ENCODE data around the gene TTLL4.

Gene TTLL4

GRCh38 chr2:218698885-218699284 is 11.8 kb upstream of the TTLL4 start:
- Histone ChIP-seq H3K9me2 (ENCODE audit: low read depth, low read length) (no peaks in the 10 kb centered on the region), H3K79me2 (ENCODE audit: insufficient read depth, low read length) (no peaks in the 10 kb centered on the region), H3K4me3 (ENCODE audit: low read depth, low read length, poor library complexity, severe bottlenecking) (no peak overlapping the region), H3K9me3 (ENCODE audit: low read length) (no peaks in the 10 kb centered on the region), H3K27ac (ENCODE audit: low read depth, low read length, poor library complexity, severe bottlenecking) (no peak overlapping the region), H3K4me1 (ENCODE audit: insufficient read depth, low read length, severe bottlenecking) (no peaks in the 10 kb centered on the region), H3K4me2 (ENCODE audit: low read length) (no peak overlapping the region), H2AFZ (ENCODE audit: low read length) (no peak overlapping the region), H4K20me1 (ENCODE audit: insufficient read depth, low read length) (no peaks in the 10 kb centered on the region), H3K9ac (ENCODE audit: low read length) (no peak overlapping the region), H3K36me3 (ENCODE audit: insufficient read depth, low read length) (no peaks in the 10 kb centered on the region), H3F3A (ENCODE audit: insufficient read depth, low read length) (no peaks in the 10 kb centered on the region), H3K27me3 (ENCODE audit: insufficient read depth, low read length) (no peaks in the 10 kb centered on the region)
- TF ChIP-seq, protein P1, sequence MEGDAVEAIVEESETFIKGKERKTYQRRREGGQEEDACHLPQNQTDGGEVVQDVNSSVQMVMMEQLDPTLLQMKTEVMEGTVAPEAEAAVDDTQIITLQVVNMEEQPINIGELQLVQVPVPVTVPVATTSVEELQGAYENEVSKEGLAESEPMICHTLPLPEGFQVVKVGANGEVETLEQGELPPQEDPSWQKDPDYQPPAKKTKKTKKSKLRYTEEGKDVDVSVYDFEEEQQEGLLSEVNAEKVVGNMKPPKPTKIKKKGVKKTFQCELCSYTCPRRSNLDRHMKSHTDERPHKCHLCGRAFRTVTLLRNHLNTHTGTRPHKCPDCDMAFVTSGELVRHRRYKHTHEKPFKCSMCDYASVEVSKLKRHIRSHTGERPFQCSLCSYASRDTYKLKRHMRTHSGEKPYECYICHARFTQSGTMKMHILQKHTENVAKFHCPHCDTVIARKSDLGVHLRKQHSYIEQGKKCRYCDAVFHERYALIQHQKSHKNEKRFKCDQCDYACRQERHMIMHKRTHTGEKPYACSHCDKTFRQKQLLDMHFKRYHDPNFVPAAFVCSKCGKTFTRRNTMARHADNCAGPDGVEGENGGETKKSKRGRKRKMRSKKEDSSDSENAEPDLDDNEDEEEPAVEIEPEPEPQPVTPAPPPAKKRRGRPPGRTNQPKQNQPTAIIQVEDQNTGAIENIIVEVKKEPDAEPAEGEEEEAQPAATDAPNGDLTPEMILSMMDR (IDR thresholded peaks at IDR 0.05; ENCODE audit: low read length), result no peak
- no peak for TF ChIP-seq EZH2 (IDR thresholded peaks at IDR 0.05; ENCODE audit: borderline replicate concordance, low read length)

DNA sequence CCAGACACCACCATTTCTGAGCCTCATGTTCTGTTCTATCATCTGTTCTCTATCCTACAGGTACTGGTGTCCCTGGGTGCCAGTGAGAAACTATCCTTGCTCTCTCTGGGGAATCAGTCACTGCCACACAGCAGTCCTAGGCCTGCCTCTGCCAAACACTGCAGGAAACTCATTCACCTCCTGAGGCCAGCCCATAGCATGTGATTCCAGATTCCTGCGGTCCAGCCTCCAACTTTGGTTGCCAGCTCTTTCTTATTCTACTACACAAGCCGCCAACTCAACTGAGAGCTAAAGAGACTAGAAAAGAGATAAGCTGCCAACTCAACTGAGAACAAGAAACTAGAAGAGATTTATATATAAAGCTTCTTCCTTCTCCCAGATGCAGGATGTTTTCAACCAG is 8.8 kb upstream of the TTLL4 start:
- Histone ChIP-seq H3K9me2 (ENCODE audit: low read depth, low read length) (no peaks in the 10 kb centered on the region), H3K27me3 (ENCODE audit: insufficient read depth, low read length) (no peaks in the 10 kb centered on the region), H3F3A (ENCODE audit: insufficient read depth, low read length) (no peaks in the 10 kb centered on the region), H3K4me1 (ENCODE audit: insufficient read depth, low read length, severe bottlenecking) (no peaks in the 10 kb centered on the region), H3K9me3 (ENCODE audit: low read length) (no peaks in the 10 kb centered on the region), H3K9ac (ENCODE audit: low read length) (no peak overlapping the region), H3K36me3 (ENCODE audit: insufficient read depth, low read length) (no peaks in the 10 kb centered on the region), H3K27ac (ENCODE audit: low read depth, low read length, poor library complexity, severe bottlenecking) (no peak overlapping the region), H3K4me2 (ENCODE audit: low read length) (no peak overlapping the region), H3K4me3 (ENCODE audit: low read depth, low read length, poor library complexity, severe bottlenecking) (no peak overlapping the region), H2AFZ (ENCODE audit: low read length) (no peak overlapping the region), H4K20me1 (ENCODE audit: insufficient read depth, low read length) (no peaks in the 10 kb centered on the region), H3K79me2 (ENCODE audit: insufficient read depth, low read length) (no peaks in the 10 kb centered on the region)
- TF ChIP-seq, protein P1 (IDR thresholded peaks at IDR 0.05; ENCODE audit: low read length), result no peak
- TF ChIP-seq EZH2 (IDR thresholded peaks at IDR 0.05; ENCODE audit: borderline replicate concordance, low read length), result no peak

- no peaks in the 10 kb centered on the region for H3F3A ChIP-seq (ENCODE audit: insufficient read depth, low read length)
- no peaks in the 10 kb centered on the region for H3K9me2 ChIP-seq (ENCODE audit: low read depth, low read length)
- no peak for TF ChIP-seq EZH2 (IDR thresholded peaks at IDR 0.05; ENCODE audit: borderline replicate concordance, low read length)
- TF ChIP-seq, protein P1 (IDR thresholded peaks at IDR 0.05; ENCODE audit: low read length), result no peak
- H3K27me3 ChIP-seq (ENCODE audit: insufficient read depth, low read length), result no peaks in the 10 kb centered on the region
- H3K36me3 ChIP-seq (ENCODE audit: insufficient read depth, low read length), result no peaks in the 10 kb centered on the region
- H2AFZ ChIP-seq (ENCODE audit: low read length), result no peak overlapping the region
- H3K9ac ChIP-seq (ENCODE audit: low read length), result no peak overlapping the region
- H3K79me2 ChIP-seq (ENCODE audit: insufficient read depth, low read length), result no peaks in the 10 kb centered on the region
- no peaks in the 10 kb centered on the region for H4K20me1 ChIP-seq (ENCODE audit: insufficient read depth, low read length)
- no peak overlapping the region for H3K4me2 ChIP-seq (ENCODE audit: low read length)
- no peak overlapping the region for H3K4me3 ChIP-seq (ENCODE audit: low read depth, low read length, poor library complexity, severe bottlenecking)
- H3K4me1 ChIP-seq (ENCODE audit: insufficient read depth, low read length, severe bottlenecking), result no peaks in the 10 kb centered on the region
- no peak overlapping the region for H3K27ac ChIP-seq (ENCODE audit: low read depth, low read length, poor library complexity, severe bottlenecking)
- H3K9me3 ChIP-seq (ENCODE audit: low read length), result no peaks in the 10 kb centered on the region
These were observed 7.3 kb upstream of the TTLL4 start for GRCh38 chr2:218703341-218703740.
